GM21526 (cell line): Measurements from ENCODE around the gene CR1L.
"Not testable (repeated sequence)": the region's sequence is repeated elsewhere in the genome, so short reads cannot be mapped to it uniquely, and the experiment has no call there.

ENCODE experiments used
- ATAC-seq: cut with Tn5 transposase; IDR thresholded peaks from one replicate; pipeline ENCODE4 v1.9.1; 2021; ENCODE audit warnings: moderate library complexity; ENCODE audit not compliant: unreplicated experiment, low FRiP score

The CR1L gene

GRCh38 chr1:207645635-207646081 lies 725 bp downstream of the CR1L start:
- no peak for ATAC-seq

- no peak for ATAC-seq
These were observed 1.2 kb downstream of the CR1L start for GRCh38 chr1:207646171-207646570.

- ATAC-seq, result no peak
These were observed 2.1 kb downstream of the CR1L start for GRCh38 chr1:207646944-207647579.

GRCh38 chr1:207647671-207648333 lies 2.9 kb downstream of the CR1L start:
- ATAC-seq, result no peak

GRCh38 chr1:207648334-207649209 lies 3.6 kb downstream of the CR1L start:
- no peak for ATAC-seq

- ATAC-seq, result no peak
These were observed 4.3 kb downstream of the CR1L start for GRCh38 chr1:207649210-207649753.

GRCh38 chr1:207649865-207650580 lies 5.1 kb downstream of the CR1L start:
- ATAC-seq, result no peak

GRCh38 chr1:207651583-207651982 lies 6.7 kb downstream of the CR1L start:
- no peak for ATAC-seq

GRCh38 chr1:207654320-207654719 lies 9.4 kb downstream of the CR1L start:
- ATAC-seq, result no peak

- ATAC-seq, result no peak
These were observed 13.5 kb downstream of the CR1L start for GRCh38 chr1:207658408-207658807.

- no peak for ATAC-seq
These were observed 14.1 kb downstream of the CR1L start for GRCh38 chr1:207658904-207659485.

GRCh38 chr1:207659545-207660153 lies 14.7 kb downstream of the CR1L start:
- ATAC-seq, result no peak

- not testable (repeated sequence) for ATAC-seq
These were observed 16.5 kb downstream of the CR1L start for GRCh38 chr1:207661420-207661819.

GRCh38 chr1:207666342-207666741 lies 21.4 kb downstream of the CR1L start:
- ATAC-seq, result no peak

GRCh38 chr1:207669528-207670009 lies 24.6 kb downstream of the CR1L start:
- no peak for ATAC-seq

GRCh38 chr1:207670192-207670591 lies 25.3 kb downstream of the CR1L start:
- ATAC-seq, result no peak

GRCh38 chr1:207670997-207671396 lies 26.1 kb downstream of the CR1L start:
- no peak for ATAC-seq

- no peak for ATAC-seq
These were observed 27.7 kb downstream of the CR1L start for GRCh38 chr1:207672522-207673130.

GRCh38 chr1:207673399-207673798 lies 28.5 kb downstream of the CR1L start:
- no peak for ATAC-seq
